Neural cell (in vitro differentiated cells): ENCODE measurements around the gene PACSIN2.

Experiments used
- CTCF ChIP-seq: fragments of 450-650 bp; IDR thresholded peaks from 2 replicates; pipeline ENCODE4 v1.5.1; 2014; ENCODE audit warnings: antibody characterized with exemption, mild to moderate bottlenecking, moderate library complexity; ENCODE audit not compliant: poor library complexity, severe bottlenecking
- EP300 ChIP-seq: fragments of 450-650 bp; conservative IDR thresholded peaks from 2 replicates; pipeline ENCODE4 v1.6.1; 2014; ENCODE audit warnings: antibody characterized with exemption, mild to moderate bottlenecking, moderate library complexity; ENCODE audit not compliant: poor library complexity, severe bottlenecking
- EZH2 ChIP-seq: fragments of 200-600, 300-800 bp; shearing (Covaris generic), sonication (generic); IDR thresholded peaks from 2 replicates; pipeline ENCODE4 v1.6.1; 2014; ENCODE audit warnings: antibody characterized with exemption, low read length, borderline replicate concordance, mild to moderate bottlenecking; ENCODE audit not compliant: insufficient read depth, poor library complexity, severe bottlenecking
- MXI1 ChIP-seq: fragments of 450-650 bp; conservative IDR thresholded peaks from 2 replicates; pipeline ENCODE4 v1.6.1; 2014; ENCODE audit warnings: antibody characterized with exemption, mild to moderate bottlenecking; ENCODE audit not compliant: poor library complexity, severe bottlenecking
- POLR2AphosphoS5 ChIP-seq: IDR thresholded peaks from 2 replicates; pipeline ENCODE4 v1.6.1; 2012
- RAD21 ChIP-seq: fragments of 450-650 bp; conservative IDR thresholded peaks from 2 replicates; pipeline ENCODE4 v1.6.1; 2014; ENCODE audit warnings: antibody characterized with exemption, mild to moderate bottlenecking, moderate library complexity
- REST ChIP-seq: IDR thresholded peaks from 2 replicates; pipeline ENCODE4 v1.6.1; 2012; ENCODE audit warnings: borderline replicate concordance
- SMC3 ChIP-seq: fragments of 450-650 bp; conservative IDR thresholded peaks from 2 replicates; pipeline ENCODE4 v1.6.1; 2014; ENCODE audit warnings: antibody characterized with exemption, mild to moderate bottlenecking, moderate library complexity; ENCODE audit not compliant: poor library complexity
- TAF1 ChIP-seq: IDR thresholded peaks from 2 replicates; pipeline ENCODE4 v1.6.1; 2012; ENCODE audit warnings: low read depth

DNA sequence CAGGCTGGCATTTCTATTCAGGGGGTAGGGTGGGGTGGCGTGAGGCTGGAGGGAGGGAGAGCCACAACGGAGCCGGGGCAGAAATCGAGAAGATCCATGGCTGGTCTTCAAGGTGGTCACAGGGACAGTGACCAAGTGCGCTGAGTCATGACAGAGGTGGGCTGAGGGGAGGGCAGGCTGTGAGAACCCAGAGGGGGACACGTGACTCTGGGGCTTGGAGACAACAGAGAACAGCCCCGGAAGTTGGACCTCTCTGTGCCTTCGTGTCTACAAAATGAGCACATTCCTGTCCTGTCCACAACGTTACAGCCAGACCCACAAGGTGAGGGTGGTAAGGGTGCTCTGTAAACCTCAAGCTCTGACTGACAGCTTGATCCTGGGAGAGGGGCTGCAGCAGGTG is 122.8 kb downstream of the PACSIN2 start:
- TF ChIP-seq EZH2 (no peak), CTCF (no peak), RAD21 (no peak), REST (no peak), POLR2AphosphoS5 (no peak), TAF1 (no peak), SMC3 (no peak), EP300 (no peak), MXI1 (no peak)
